Activated CD8-positive, alpha-beta memory T cell treated with anti-CD3 and anti-CD28 coated beads for 4 hours (primary cell): ENCODE results near the gene RPRM.
"Not testable (repeated sequence)": the region's sequence is repeated elsewhere in the genome, so short reads cannot be mapped to it uniquely, and the experiment has no call there.

Experiments
- DNase-seq, 2 donors: peaks; one replicate each; pipeline ENCODE4 v3.0.0-alpha.2; 2020; ENCODE audit warnings: low read depth in 2 of 2

Gene RPRM

DNA sequence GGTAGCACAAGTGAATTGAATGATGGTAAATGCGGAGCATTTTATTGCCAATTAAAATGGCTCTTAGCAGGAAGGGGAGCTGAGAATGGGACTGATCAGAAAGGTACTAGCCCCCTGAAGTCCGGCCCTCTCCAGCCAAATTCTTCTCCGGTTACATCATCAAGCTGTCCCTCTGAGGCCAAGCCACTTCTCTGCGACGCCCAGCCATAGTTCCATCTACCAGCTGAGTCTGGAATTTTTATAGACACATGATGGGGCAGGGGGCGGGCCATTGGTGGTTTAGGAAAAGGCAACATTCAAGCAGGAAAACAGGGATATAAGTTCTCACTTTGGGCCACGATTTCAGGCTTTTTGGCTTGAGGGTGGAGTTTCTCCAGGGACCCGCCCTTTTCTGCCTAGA is 22.7 kb downstream of the RPRM start:
- DNase-seq: no peak

DNA sequence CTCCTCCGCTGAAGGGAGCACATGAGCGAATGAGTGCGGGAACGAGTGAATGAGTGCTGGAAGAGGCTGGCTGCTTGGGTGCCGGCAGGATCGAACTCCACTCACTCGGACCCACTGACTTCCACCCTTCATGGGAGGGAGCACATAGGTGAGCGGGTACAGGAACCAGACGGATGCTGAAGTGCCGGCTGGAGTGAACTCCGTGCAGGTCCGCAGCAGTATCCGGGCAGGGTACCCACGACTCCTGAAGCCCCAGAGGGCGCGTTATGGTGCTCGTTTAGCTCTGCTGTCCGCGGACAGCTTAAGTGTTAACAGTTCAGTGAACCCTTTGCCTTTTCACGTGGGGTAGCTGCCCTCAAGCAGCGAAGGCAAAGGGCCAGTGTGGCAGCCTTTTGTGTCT is 23.2 kb downstream of the RPRM start:
- no peak for DNase-seq

DNA sequence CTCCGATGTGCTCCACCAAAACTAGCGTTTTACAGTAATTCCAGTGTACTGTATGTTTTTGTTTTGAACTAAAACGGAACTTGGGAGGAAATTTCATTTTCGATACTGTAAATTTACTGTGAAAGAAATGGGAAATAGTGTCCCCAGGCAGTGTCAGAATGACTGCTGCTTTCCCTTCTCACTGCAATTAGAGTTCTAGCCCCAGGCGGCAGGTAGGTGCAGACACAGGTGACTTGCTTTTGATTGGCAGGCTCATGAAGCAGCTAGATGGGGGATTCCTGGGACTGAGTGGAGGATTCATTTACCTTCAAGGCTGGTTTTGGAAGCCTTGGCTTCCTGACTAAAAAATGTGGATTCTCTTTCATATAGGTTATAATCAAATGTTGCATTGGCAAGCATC is 27.0 kb downstream of the RPRM start:
- no peak for DNase-seq

DNA sequence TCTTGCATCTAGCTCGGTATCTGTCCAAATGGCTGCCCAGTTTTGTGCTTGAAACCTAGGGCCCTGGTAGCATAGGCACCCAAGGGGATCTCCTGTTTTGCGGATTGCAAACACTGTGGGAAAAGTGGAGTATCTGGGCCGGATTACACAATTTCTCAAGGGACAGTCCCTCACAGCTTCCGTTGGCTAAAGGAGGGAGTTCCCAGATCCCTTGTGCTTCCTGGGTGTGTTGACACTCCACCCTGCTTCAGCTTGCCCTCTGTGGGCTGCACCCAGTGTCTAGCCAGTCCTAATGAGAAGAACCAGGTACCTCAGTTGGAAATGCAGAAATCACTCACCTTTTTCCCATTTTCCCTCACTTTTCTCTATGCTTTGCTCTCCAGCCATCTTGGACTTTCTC is 35.5 kb downstream of the RPRM start:
- no peak for DNase-seq

DNA sequence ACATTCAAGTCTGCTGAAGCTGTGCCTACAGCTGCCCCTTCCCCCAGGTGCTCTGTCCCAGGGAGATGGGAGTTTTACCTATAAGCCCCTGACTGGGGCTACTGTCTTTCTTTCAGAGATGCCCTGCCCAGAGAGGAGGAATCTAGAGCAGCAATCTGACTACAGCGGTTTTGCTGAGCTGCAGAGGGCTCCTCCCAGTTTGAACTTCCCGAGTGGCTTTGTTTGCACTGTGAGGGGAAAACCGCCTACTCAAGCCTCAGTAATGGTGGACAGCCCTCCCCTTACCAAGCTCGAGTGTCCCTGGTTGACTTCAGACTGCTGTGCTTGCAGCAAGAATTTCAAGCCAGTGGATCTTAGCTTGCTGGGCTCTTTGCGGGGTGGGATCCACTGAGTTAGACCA is 35.9 kb downstream of the RPRM start:
- DNase-seq: not testable (repeated sequence)

- DNase-seq: not testable (repeated sequence)
Observed at GRCh38 chr2:153440090-153440489, 38.5 kb downstream of the RPRM start.

DNA sequence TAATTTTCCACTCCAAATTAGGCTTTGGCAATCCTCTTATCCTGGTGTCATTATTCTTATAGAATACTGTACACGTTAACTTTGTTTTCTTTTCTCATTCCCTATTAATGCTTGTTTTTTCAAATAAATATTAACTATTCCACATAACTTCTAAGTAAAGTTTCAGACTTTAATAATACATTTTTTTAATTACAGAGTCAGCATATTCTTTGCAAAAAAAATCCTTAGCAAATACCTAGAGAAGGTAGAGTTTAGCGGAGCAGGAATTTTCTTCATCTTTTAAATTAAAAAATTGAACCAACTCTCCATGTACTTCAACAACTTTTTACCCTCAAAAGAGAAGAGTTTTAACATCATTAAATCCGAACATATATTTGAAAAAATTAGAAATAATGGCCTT is 45.2 kb downstream of the RPRM start:
- DNase-seq: no peak

DNA sequence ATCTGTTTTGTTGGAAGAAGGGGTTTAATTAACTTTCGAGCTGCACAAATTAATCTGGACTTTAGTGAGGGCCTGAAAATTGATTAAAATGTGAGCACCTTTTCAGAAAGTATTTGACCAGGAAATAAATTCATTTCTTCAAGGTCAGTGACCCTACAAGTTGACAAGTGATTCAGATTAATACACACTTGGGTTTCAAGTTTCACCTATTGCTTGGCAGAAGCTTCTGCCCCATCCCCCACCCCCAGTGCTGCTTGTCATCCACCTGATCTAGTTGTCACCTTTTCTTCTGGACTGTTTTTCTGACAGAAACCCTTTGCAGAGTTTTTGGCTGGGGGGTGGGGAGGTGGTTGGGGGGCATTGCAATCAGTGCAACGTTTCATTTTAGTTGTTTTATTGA is 46.2 kb downstream of the RPRM start:
- no peak for DNase-seq

- no peak for DNase-seq
Observed at GRCh38 chr2:153431114-153431513, 47.4 kb downstream of the RPRM start.
